GM23248 (cell line): ENCODE results near the gene ZFAND5.

Experiments
- EZH2 ChIP-seq: fragments of 200-600 bp; sonication (generic); IDR thresholded peaks from 2 replicates; pipeline ENCODE4 v1.6.1; 2018; ENCODE audit warnings: antibody characterized with exemption, mild to moderate bottlenecking; ENCODE audit not compliant: insufficient read depth, poor library complexity, severe bottlenecking
- EZH2phosphoT487 ChIP-seq: fragments of 200-600 bp; sonication (generic); IDR thresholded peaks from 2 replicates; pipeline ENCODE4 v1.6.1; 2018; ENCODE audit warnings: antibody characterized with exemption, moderate library complexity, mild to moderate bottlenecking, low read depth; ENCODE audit not compliant: insufficient read depth

DNA sequence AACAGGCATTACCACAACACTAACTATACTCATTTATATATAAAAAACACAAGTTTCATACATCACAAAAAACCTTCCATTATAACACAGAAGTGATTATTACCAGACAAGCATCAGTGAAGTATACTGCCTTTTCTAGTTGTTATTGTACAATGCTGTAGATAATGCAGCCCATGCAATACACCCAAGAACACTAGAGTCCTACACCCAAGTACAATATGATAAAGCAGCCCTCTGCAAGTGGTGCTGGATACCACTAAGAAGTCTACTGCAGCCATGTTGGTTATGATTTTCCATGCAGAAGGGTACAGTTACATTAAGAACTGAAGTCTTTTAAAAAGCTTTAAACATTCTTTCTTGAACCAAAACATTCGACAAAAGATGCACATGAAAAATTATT is 10.3 kb downstream of the ZFAND5 start:
- no peak for TF ChIP-seq EZH2
- no peak for TF ChIP-seq EZH2phosphoT487
